BJ (cell line): ENCODE results near the gene HNF1A. TPM values are rescaled to one million over a fixed set of nuclear protein-coding genes. Genes with fewer than 3 reads are reported as not detected.

Source experiments
- CTCF ChIA-PET: fragments of 350-600 bp; formaldehyde crosslinking; extraction: SDS; loops from one replicate; lab custom pipeline; 2021; ENCODE audit warnings: antibody characterized with exemption, inconsistent platforms; lab: Yijun Ruan, JAX
- POLR2A ChIA-PET: fragments of 300-600 bp; sonication (Branson Sonifier 250); formaldehyde crosslinking; extraction: SDS; loops from one replicate; lab custom pipeline; 2021; ENCODE audit warnings: antibody characterized with exemption; lab: Charles Lee
- DNase-seq: peaks from one replicate; pipeline ENCODE4 v3.0.0-alpha.2; 2011; ENCODE audit warnings: low read depth
- H3K27me3 ChIP-seq: 2 replicates; pipeline ENCODE4 v1.6.0; 2011; ENCODE audit warnings: low read length; ENCODE audit not compliant: control insufficient read depth, insufficient read depth
- H3K36me3 ChIP-seq: 2 replicates; pipeline ENCODE4 v1.5.1; 2011; ENCODE audit warnings: low read length; ENCODE audit not compliant: control insufficient read depth, insufficient read depth
- H3K4me3 ChIP-seq: 2 replicates; pipeline ENCODE4 v1.5.1; 2011; ENCODE audit warnings: low read depth, mild to moderate bottlenecking, control low read depth, low read length
- polyA plus RNA-seq: library from polyadenylated mRNA; depleted of rRNA; stranded (reverse); fragments of >200 nt; gene quantifications from 2 replicates; pipeline ENCODE4 v1.2.3, GENCODE V29; 2011
- TF ChIP-seq, protein P1 (sequence below): IDR thresholded peaks from 2 replicates; pipeline ENCODE4 v1.5.1; 2011; ENCODE audit warnings: low read depth, mild to moderate bottlenecking, control low read depth, inconsistent platforms, low read length, moderate library complexity; ENCODE audit not compliant: insufficient read depth

HNF1A gene
- polyA plus RNA-seq, 1 experiment: not detected

- CTCF ChIA-PET: no interaction called here
- H3K36me3 ChIP-seq: no peaks in the 10 kb centered on the region
- 0 out of 2 replicates have a peak, but pooled peaks cover 6% of the 10 kb centered on the region for H3K27me3 ChIP-seq
- no peak overlapping the region for H3K4me3 ChIP-seq
- TF ChIP-seq, protein P1, sequence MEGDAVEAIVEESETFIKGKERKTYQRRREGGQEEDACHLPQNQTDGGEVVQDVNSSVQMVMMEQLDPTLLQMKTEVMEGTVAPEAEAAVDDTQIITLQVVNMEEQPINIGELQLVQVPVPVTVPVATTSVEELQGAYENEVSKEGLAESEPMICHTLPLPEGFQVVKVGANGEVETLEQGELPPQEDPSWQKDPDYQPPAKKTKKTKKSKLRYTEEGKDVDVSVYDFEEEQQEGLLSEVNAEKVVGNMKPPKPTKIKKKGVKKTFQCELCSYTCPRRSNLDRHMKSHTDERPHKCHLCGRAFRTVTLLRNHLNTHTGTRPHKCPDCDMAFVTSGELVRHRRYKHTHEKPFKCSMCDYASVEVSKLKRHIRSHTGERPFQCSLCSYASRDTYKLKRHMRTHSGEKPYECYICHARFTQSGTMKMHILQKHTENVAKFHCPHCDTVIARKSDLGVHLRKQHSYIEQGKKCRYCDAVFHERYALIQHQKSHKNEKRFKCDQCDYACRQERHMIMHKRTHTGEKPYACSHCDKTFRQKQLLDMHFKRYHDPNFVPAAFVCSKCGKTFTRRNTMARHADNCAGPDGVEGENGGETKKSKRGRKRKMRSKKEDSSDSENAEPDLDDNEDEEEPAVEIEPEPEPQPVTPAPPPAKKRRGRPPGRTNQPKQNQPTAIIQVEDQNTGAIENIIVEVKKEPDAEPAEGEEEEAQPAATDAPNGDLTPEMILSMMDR: no peak
- POLR2A ChIA-PET: no interaction called here
- DNase-seq: no peak
Measured at GRCh38 chr12:121022713-121023112, 44.4 kb downstream of the HNF1A start.

DNA sequence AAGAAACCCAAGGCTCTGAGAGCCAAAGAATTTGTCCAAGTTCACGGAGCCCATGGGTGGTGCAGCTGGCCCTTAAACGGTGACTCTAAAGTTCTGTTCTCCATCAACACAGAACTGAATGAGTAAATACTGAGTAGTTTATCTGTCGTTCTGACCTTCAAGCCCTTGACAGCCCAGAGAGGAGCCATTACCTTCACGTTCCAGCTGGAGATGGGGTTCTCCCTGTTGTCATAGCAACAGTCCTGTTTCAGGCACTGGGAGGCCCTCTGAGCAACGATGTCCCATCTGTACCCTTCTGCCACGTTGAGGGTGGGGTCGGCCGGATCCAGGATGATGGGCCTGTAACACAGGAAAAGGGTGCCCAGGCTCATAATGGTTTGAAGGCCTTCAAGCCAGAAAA, 45.5 kb downstream of the HNF1A start:
- no peak for DNase-seq
- H3K4me3 ChIP-seq: no peak overlapping the region
- ChIA-PET POLR2A (no interaction called here), CTCF (no interaction called here)
- TF ChIP-seq, protein P1: no peak
- 0 out of 2 replicates have a peak, but pooled peaks cover 6% of the 10 kb centered on the region for H3K27me3 ChIP-seq
- no peaks in the 10 kb centered on the region for H3K36me3 ChIP-seq

DNA sequence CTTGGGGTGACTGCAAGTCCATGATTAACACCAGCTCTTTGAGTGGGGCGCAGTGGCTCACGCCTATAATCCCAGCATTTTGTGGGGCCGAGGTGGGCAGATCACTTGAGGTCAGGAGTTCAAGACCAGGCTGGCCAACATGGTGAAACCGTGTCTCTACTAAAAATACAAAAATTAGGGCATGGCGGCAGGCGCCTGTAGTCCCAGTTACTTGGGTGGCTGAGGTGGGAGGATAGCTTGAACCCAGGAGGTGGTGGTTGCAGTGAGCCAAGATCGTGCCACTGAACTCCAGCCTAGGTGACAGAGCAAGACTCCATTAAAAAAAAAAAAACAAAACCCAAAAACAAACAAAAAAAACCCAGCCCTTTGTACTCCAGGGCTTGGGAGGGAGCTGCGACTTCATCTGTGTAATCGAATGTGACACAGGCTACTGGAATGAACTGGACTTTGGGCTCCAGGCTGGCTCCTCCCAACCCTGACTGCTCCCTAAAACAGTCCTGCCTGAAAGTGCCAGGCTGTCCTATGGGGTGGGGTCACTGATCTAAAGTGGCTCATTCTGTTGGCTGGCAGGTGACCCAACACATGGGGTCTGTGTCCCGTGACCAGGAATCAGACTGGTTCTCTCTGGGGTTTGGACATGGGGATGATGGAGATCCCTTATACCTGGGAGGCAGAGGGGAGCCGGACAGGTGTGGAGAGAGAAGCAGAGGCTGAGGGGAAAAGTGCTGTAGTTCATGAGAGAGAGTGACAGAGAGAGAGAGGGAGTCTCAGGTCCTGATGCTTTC, 47.3 kb downstream of the HNF1A start:
- POLR2A ChIA-PET: no interaction called here
- DNase-seq: no peak

GRCh38 chr12:121026274-121027045, 48.1 kb downstream of the HNF1A start:
- Histone ChIP-seq H3K4me3 (no peak overlapping the region), H3K27me3 (0 out of 2 replicates have a peak, but pooled peaks cover 4% of the 10 kb centered on the region), H3K36me3 (no peaks in the 10 kb centered on the region)
- TF ChIP-seq, protein P1: 0 out of 2 replicates have a peak, but pooled peaks have one; percentile 6
- ChIA-PET POLR2A (no interaction called here), CTCF (interaction anchor here (0.6 to 1.8 kb wide), 3 partner anchors 9 to 21 kb away, joined by 3 to 4 read pairs (median 3); no protein-coding TSS in a partner anchor)
- no peak for DNase-seq

More for the DNA sequence above, 47.3 kb downstream of the HNF1A start:
- Histone ChIP-seq H3K27me3 (0 out of 2 replicates have a peak, but pooled peaks cover 5% of the 10 kb centered on the region), H3K36me3 (no peaks in the 10 kb centered on the region), H3K4me3 (no peak overlapping the region)
- CTCF ChIA-PET: interaction anchor here (1.8 kb wide), 1 partner anchor 9 kb away, joined by 4 read pairs; no protein-coding TSS in a partner anchor
- TF ChIP-seq, protein P1: no peak
